ENCODE data around the gene CHRDL2.
"Not testable (repeated sequence)": the region's sequence is repeated elsewhere in the genome, so short reads cannot be mapped to it uniquely, and the experiment has no call there.

Gene CHRDL2, protein sequence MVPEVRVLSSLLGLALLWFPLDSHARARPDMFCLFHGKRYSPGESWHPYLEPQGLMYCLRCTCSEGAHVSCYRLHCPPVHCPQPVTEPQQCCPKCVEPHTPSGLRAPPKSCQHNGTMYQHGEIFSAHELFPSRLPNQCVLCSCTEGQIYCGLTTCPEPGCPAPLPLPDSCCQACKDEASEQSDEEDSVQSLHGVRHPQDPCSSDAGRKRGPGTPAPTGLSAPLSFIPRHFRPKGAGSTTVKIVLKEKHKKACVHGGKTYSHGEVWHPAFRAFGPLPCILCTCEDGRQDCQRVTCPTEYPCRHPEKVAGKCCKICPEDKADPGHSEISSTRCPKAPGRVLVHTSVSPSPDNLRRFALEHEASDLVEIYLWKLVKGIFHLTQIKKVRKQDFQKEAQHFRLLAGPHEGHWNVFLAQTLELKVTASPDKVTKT

DNA sequence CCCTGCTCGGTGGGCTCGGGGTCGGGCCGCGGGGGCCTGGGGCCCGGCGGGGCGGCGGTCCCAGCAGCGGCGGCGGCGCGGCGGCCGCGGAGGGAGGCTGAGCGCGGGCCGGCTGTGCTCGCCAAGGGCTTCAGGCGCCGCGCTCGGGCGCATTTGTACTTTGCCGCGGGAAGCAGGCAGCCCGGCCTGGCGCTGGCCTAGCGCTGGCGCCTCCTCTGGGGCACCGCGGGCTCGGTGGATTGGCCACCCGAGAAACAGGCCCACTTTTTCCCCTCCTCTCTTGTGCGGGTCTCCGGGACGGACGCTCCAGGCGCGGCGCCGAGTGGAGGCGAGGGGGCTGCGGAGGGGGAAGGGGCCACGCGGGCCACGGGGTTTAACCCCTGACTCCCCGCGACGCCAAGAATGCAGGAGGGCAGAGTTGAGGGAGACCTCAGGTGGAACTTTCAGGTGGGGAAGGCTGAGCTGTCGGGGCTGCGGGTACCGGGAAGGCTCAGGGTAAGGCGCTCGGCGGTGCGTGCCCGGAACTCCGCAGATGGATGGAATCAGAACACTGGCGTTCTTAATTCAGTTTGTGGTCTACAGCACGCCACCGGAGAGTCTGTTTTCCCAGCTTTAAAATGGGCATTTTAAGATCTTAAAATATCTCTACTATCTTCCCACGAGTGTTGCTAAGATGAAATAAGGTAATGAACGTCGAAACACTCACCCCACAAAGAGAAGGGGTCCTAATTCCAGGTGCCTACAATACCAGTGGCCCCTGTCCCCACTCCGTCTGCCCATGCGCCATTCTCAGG lies at the start of gene CHRDL2:
CHRDL2 (minus strand) TSS at position 126 of the 794 bp plus-strand sequence. CDS start 538 bp downstream, outside the sequence.
- H3K4me1 Mint-ChIP-seq (ENCODE audit: low read depth), result peaks cover 2% of the 10 kb centered on the region
- H3K4me3 Mint-ChIP-seq, result no peak within 1 kb of the TSS
- H3K36me3 Mint-ChIP-seq (ENCODE audit: low read depth), result no peaks in the 10 kb centered on the region
- no peaks in the 10 kb centered on the region for H3K9me3 Mint-ChIP-seq
- H3K27me3 Mint-ChIP-seq (ENCODE audit: low read depth), result peaks cover 73% of the 10 kb centered on the region
- H3K27ac Mint-ChIP-seq, result no peak within 1 kb of the TSS

DNA sequence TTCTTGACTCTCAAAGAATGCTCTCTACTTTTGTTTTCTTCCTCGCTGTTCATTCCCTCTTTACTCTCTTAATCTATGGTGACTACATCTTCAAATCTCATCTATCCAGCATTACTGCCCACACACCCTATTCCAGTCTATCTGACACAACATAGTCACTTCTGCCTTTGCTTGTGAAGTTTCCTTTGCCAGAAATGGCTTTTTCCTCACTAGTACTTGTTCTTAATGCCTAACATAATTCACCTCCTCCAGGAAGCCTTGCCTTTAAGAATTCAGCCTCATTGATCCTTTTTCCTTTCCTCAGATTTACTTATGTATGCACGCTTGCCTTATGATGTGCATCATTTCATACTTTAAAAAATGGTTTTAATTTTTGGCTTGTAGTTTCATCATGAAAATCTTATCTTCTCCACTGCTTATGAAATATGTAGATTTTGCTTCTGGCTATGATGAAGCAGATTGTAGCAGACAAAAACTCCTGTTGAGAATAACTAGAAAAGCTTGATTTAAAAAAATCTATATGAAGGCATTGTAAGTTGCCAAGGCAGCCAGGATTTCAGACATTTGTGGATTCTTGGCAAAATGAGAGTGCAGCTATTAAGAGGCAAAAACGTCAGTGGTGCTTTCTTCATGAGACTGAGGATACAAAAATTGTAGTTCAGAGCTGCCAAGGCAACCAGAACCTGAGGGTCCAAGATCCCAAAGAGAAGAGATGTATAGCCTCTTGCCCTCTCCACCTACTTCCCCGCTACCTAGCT lies 49.2 kb upstream of the CHRDL2 start:
- Mint-ChIP-seq H3K9me3 (no peaks in the 10 kb centered on the region), H3K36me3 (ENCODE audit: low read depth) (peaks cover 3% of the 10 kb centered on the region), H3K27me3 (ENCODE audit: low read depth) (no peaks in the 10 kb centered on the region), H3K4me3 (no peak overlapping the region), H3K27ac (no peak overlapping the region), H3K4me1 (ENCODE audit: low read depth) (peaks cover 20% of the 10 kb centered on the region)

DNA sequence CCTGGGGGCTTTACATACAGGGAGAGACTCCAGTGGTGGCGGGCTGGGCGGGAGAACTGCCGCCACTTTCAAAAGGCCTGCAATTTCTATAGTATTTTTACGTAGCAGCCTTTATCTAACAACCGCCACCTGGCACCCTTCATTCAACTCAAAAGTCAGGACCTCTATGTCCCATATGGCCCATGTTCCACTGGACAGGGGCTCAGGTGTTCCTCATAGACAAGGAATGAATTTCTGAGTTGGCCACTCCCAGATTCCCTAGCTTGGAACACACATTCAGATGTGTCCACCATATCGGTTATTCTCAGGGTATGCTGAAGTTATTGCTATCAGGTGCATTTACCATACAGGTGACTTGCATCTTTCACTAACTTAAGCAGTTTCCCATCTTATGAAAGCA lies 47.4 kb upstream of the CHRDL2 start:
- Mint-ChIP-seq H3K9me3 (no peaks in the 10 kb centered on the region), H3K27ac (no peak overlapping the region), H3K36me3 (ENCODE audit: low read depth) (peaks cover 3% of the 10 kb centered on the region), H3K4me3 (no peak overlapping the region), H3K4me1 (ENCODE audit: low read depth) (peaks cover 15% of the 10 kb centered on the region), H3K27me3 (ENCODE audit: low read depth) (no peaks in the 10 kb centered on the region)

DNA sequence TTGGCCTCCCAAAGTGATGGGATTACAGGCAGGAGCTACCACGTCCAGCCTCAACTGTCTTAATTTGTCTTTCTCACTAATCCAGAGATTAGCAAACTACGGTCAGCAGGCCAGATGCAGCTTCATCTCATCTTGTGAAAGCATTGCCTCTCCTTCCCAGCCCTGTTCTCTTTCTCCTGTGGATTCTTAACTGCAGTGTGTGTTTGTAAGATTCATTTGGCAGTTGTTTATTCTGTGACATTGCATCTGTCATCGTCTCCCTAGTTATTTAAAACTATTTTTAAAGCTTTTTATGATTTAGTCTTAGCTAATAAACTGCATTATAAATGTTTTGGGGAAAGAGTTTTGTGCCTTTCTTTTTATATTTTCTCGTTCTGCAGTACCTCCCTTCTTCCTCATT lies 46.7 kb upstream of the CHRDL2 start:
- Mint-ChIP-seq H3K36me3 (ENCODE audit: low read depth) (peaks cover 3% of the 10 kb centered on the region), H3K27ac (no peak overlapping the region), H3K4me3 (no peak overlapping the region), H3K9me3 (no peaks in the 10 kb centered on the region), H3K4me1 (ENCODE audit: low read depth) (peaks cover 8% of the 10 kb centered on the region), H3K27me3 (ENCODE audit: low read depth) (no peaks in the 10 kb centered on the region)

DNA sequence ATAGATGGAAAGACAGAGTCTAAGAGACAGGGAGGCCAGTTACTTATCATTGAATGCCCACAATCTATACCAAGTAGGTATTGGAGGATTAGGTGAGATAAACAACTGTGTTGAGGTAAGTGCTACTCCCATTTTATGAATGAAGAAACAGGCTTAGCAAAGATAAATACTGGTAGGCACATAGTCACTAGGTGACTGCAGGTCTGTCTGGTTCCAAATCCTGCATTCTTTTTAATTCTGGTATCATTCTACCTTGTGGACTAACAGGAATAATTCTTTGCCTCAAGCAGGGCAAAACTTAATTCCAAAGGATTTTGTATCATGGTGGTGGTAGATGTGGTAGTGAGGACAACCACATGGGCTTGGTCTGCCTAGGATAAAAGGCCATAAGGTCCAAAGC lies 45.8 kb upstream of the CHRDL2 start:
- H3K4me1 Mint-ChIP-seq (ENCODE audit: low read depth), result peaks cover 6% of the 10 kb centered on the region

DNA sequence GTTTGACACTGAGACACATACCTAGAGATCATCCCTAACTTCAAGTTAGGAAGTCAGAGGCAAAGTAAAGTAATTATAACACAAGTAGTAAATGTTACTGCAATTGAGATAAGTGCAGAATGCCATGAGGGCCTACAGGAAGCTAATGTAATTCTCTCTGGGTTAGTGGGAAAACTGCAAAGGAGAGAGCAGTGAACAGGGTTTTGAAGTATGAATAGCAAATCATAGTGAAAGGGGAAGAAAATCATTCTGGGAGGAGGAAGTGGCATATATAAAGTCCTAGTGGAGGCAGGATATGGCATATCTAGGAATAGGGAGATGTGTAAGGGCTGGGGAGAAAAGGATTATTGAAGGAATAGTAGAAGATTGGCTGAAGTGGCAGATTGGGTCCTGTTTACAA lies 45.3 kb upstream of the CHRDL2 start:
- Mint-ChIP-seq H3K9me3 (no peaks in the 10 kb centered on the region), H3K36me3 (ENCODE audit: low read depth) (peaks cover 3% of the 10 kb centered on the region), H3K27me3 (ENCODE audit: low read depth) (no peaks in the 10 kb centered on the region), H3K4me1 (ENCODE audit: low read depth) (peaks cover 6% of the 10 kb centered on the region), H3K4me3 (no peak overlapping the region), H3K27ac (no peak overlapping the region)

More for the DNA sequence above, 45.8 kb upstream of the CHRDL2 start:
- Mint-ChIP-seq H3K9me3 (no peaks in the 10 kb centered on the region), H3K27ac (no peak overlapping the region), H3K4me3 (no peak overlapping the region), H3K36me3 (ENCODE audit: low read depth) (peaks cover 3% of the 10 kb centered on the region), H3K27me3 (ENCODE audit: low read depth) (no peaks in the 10 kb centered on the region)

DNA sequence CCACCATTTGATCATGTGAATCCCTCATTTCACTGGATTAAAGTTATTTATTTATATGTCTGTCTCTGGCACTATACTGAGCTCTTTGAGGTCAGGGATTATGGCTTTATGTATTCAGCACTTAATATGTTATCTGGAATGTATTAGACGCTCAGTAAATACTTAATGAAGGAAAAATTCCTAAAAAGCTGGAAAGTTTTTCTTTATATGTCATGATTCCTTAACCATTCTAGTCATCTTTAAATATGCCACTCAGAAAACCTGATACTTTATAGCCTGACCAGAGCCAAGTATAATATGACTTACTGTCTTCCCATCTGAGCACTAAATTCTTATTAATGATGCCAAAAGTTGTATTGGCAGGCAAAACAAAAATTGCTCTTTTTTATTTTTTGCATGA lies 44.5 kb upstream of the CHRDL2 start:
- Mint-ChIP-seq H3K4me1 (ENCODE audit: low read depth) (peaks cover 6% of the 10 kb centered on the region), H3K27ac (no peak overlapping the region), H3K36me3 (ENCODE audit: low read depth) (peaks cover 3% of the 10 kb centered on the region), H3K27me3 (ENCODE audit: low read depth) (no peaks in the 10 kb centered on the region), H3K4me3 (no peak overlapping the region), H3K9me3 (no peaks in the 10 kb centered on the region)

DNA sequence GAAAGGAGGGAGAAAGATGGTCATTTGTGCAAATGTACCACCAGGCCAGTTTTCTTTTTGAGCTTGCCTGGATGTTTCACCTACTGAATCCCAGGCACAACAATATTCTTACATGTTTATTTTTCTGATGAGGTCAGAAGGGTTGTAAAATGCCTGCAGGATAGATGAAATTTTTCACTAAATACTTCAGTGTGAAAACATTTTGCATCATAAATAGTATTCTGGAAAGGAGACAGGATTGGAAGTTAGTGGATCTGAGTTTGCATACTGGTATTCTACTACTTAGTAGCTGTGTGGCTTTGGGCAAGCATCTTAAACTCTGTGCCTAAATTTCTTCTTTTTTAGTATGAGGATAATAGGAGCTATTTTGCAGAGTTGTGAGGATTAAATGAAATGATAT lies 42.2 kb upstream of the CHRDL2 start:
- Mint-ChIP-seq H3K27ac (no peak overlapping the region), H3K4me3 (no peak overlapping the region), H3K9me3 (no peaks in the 10 kb centered on the region), H3K27me3 (ENCODE audit: low read depth) (no peaks in the 10 kb centered on the region), H3K36me3 (ENCODE audit: low read depth) (peaks cover 3% of the 10 kb centered on the region), H3K4me1 (ENCODE audit: low read depth) (peaks cover 14% of the 10 kb centered on the region)

DNA sequence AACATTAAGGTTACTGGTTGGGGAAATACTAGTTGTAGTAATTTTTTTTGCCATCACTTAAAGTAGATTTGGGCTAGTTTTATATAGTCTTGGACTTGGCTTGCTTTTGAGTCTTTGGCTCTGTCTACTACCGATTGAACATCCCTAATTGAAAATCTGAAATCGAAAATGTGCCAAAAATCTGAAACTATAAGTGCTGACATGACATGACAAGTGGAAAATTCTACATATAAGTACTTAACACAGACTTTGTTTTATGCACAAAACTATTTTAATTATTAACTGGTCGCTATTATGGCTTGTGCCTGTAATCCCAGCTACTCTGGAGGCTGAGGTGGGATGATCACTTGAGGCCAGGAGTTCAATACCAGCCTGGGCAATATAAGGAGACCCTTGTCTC lies 39.9 kb upstream of the CHRDL2 start:
- Mint-ChIP-seq H3K4me3 (no peak overlapping the region), H3K9me3 (no peaks in the 10 kb centered on the region), H3K36me3 (ENCODE audit: low read depth) (no peaks in the 10 kb centered on the region), H3K4me1 (ENCODE audit: low read depth) (peaks cover 12% of the 10 kb centered on the region), H3K27ac (no peak overlapping the region), H3K27me3 (ENCODE audit: low read depth) (no peaks in the 10 kb centered on the region)

DNA sequence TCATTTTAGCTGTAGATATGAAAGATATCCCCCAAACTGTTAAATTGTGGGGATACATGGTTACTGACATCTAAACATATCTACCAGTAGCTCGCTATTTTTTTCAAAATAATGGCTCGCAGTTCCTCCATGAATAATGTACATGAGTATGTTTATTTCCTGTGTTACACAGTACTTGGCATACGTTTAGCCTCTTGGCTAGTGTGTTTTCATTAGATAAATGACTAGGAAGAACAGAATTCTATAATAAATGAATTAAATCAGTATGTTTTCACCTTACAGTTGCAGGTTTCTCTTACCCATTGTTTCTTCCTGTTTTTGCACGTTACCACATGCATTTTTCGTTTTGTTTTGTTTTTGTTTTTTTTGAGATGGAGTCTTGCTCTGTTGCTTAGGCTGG lies 39.2 kb upstream of the CHRDL2 start:
- H3K27me3 Mint-ChIP-seq (ENCODE audit: low read depth), result no peaks in the 10 kb centered on the region
- H3K4me1 Mint-ChIP-seq (ENCODE audit: low read depth), result peaks cover 13% of the 10 kb centered on the region
- no peaks in the 10 kb centered on the region for H3K9me3 Mint-ChIP-seq
- no peak overlapping the region for H3K4me3 Mint-ChIP-seq
- no peaks in the 10 kb centered on the region for H3K36me3 Mint-ChIP-seq (ENCODE audit: low read depth)
- H3K27ac Mint-ChIP-seq, result no peak overlapping the region

DNA sequence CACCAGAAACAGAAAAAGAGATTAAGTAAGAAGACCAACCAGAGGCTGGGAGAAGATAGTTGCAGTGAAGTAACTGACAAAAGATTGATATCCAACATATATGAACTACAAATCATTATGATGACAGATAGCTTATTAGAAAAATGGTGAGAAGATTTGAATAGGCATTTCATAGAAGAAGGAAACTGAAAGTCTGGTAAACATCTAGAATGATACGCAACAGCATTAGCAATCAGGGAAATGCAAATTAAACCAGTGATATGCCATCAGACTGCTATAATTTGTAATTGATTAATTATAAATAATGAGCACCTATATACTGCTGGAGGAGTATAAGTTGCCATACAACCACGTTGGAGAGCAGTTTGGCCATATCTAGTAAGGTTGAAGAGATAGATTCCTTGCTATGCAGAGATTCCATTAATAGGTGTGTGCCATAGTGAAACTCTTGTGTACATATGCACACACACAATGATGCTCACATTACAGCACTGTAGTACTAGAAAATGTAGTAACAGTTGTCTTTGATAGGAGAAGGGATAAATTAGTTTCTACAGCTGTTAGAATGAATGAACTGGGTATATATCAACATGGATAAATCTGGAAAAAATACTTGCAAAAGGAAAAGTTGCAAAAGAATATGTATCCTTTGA lies 38.0 kb upstream of the CHRDL2 start:
- no peak overlapping the region for H3K27ac Mint-ChIP-seq

DNA sequence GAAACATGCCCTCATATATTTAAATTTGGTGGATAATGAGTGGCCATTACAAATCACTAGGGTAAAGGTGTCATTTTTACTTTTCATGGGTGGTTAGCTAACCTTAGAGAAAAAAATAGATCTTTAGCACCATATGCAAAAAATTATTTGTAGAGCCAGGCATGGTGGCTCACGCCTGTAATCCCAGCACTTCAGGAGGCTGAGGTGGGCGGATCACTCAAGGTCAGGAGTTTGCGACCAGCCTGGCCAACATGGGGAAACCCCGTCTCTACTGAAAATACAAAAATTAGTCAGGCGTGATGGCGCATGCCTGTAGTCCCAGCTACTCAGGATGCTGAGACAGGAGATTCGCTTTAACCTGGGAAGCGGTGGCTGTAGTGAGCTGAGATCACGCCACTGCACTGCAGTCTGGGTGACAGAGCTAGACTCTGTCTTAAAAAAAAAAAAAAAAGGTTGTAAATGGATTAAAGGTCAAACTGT lies 37.0 kb upstream of the CHRDL2 start:
- not testable (repeated sequence) for H3K4me3 Mint-ChIP-seq; H3K36me3 Mint-ChIP-seq (ENCODE audit: low read depth); H3K27ac Mint-ChIP-seq; H3K27me3 Mint-ChIP-seq (ENCODE audit: low read depth); H3K9me3 Mint-ChIP-seq
- H3K4me1 Mint-ChIP-seq (ENCODE audit: low read depth), result peaks cover 12% of the 10 kb centered on the region

More for the DNA sequence above, 38.0 kb upstream of the CHRDL2 start:
- Mint-ChIP-seq H3K9me3 (peaks cover 3% of the 10 kb centered on the region), H3K4me1 (ENCODE audit: low read depth) (peaks cover 12% of the 10 kb centered on the region), H3K4me3 (no peak overlapping the region), H3K36me3 (ENCODE audit: low read depth) (peaks cover 4% of the 10 kb centered on the region), H3K27me3 (ENCODE audit: low read depth) (no peaks in the 10 kb centered on the region)

DNA sequence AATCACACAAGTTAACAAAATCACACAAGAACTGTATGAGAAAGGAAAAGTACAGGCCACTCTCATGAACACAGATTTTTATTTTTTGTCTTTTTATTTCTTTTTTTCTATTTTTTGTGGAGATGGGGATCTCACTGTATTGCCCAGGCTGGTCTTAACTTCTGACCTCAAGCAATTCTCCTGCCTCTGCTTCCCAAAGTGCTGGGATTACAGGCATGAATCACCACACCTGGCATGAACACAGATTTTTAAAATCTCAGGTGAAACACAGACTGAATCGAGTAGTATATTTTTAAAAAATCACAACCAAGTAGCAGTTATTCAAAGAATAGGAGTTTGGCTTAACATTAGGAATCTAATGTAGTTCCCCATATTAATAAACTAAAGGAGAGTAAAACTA lies 35.7 kb upstream of the CHRDL2 start:
- Mint-ChIP-seq H3K4me1 (ENCODE audit: low read depth) (peaks cover 16% of the 10 kb centered on the region), H3K27ac (no peak overlapping the region), H3K4me3 (no peak overlapping the region), H3K9me3 (peaks cover 17% of the 10 kb centered on the region), H3K27me3 (ENCODE audit: low read depth) (no peaks in the 10 kb centered on the region), H3K36me3 (ENCODE audit: low read depth) (peaks cover 20% of the 10 kb centered on the region)

DNA sequence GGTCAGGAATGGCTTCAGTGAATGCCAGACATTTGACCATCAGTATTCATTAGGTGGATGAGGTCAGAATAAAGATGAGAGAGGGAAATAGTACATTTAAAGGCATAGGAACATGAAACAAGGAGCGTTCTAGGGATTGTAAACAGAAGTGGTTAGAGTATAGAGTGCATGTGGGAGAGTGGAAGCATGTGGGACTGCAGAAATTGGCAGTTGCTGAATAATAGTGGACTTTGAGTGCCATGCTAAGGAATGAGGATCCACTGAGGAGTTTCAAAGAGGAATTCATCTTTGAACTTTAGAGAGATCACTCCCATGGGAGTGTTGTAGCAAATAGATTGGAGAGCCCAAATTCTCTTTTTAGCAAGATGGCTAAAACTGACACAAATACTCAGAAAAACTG lies 25.3 kb upstream of the CHRDL2 start:
- no peaks in the 10 kb centered on the region for H3K27me3 Mint-ChIP-seq (ENCODE audit: low read depth)
- no peak overlapping the region for H3K27ac Mint-ChIP-seq
- H3K4me1 Mint-ChIP-seq (ENCODE audit: low read depth), result peaks cover 9% of the 10 kb centered on the region
- no peak overlapping the region for H3K4me3 Mint-ChIP-seq
- H3K9me3 Mint-ChIP-seq, result peaks cover 5% of the 10 kb centered on the region
- H3K36me3 Mint-ChIP-seq (ENCODE audit: low read depth), result peaks cover 4% of the 10 kb centered on the region
